MCF 10A (cell line): ENCODE measurements around the gene ZNF771. TPM values are rescaled to one million over a fixed set of nuclear protein-coding genes. Genes with fewer than 3 reads are reported as not detected.

Experiments used
- BruUV-seq: library from RNA; stranded (reverse); fragments of 400-500 nt; replicated peaks from 2 replicates; lab custom pipeline; 2021; lab: Mats Ljungman, UMichigan
- CTCF ChIA-PET: fragments of 300-600 bp; sonication (Branson Sonifier 250); formaldehyde crosslinking; extraction: SDS; loops from one replicate; lab custom pipeline; 2021; ENCODE audit warnings: antibody characterized with exemption, inconsistent platforms; lab: Yijun Ruan, JAX
- POLR2A ChIA-PET: fragments of 300-600, 350-650 bp; sonication (Branson Sonifier 250); formaldehyde crosslinking; extraction: SDS; loops from one replicate; lab custom pipeline; 2020; ENCODE audit warnings: antibody characterized with exemption, inconsistent platforms; lab: Yijun Ruan, JAX
- DNase-seq: peaks from one replicate; pipeline ENCODE4 v3.0.0-alpha.2; 2018; ENCODE audit not compliant: unreplicated experiment
- H3K27ac Mint-ChIP-seq: one replicate; pipeline ENCODE4 v1.8.0; 2022; ENCODE audit warnings: mild to moderate bottlenecking, low read depth, mixed read lengths; ENCODE audit not compliant: unreplicated experiment
- H3K27me3 Mint-ChIP-seq: one replicate; pipeline ENCODE4 v1.8.0; 2022; ENCODE audit warnings: mixed read lengths; ENCODE audit not compliant: insufficient read depth, unreplicated experiment
- H3K36me3 Mint-ChIP-seq: one replicate; pipeline ENCODE4 v1.8.0; 2022; ENCODE audit warnings: mild to moderate bottlenecking, moderate library complexity, mixed read lengths; ENCODE audit not compliant: insufficient read depth, unreplicated experiment
- H3K4me1 Mint-ChIP-seq: one replicate; pipeline ENCODE4 v1.8.0; 2022; ENCODE audit warnings: mixed read lengths; ENCODE audit not compliant: insufficient read depth, unreplicated experiment
- H3K4me3 Mint-ChIP-seq: one replicate; pipeline ENCODE4 v1.8.0; 2022; ENCODE audit warnings: mild to moderate bottlenecking, moderate library complexity, mixed read lengths; ENCODE audit not compliant: unreplicated experiment
- H3K9me3 Mint-ChIP-seq: one replicate; pipeline ENCODE4 v1.8.0; 2022; ENCODE audit warnings: mixed read lengths; ENCODE audit not compliant: unreplicated experiment
- intact Hi-C: fragments of 100-400 bp; cut with micrococcal nuclease; formaldehyde crosslinking; loops from 2 replicates; pipeline ENCODE4 v1.14.1; 2022
- total RNA-seq: library from RNA; stranded (reverse); gene quantifications from 2 replicates; pipeline ENCODE4 v1.2.3, GENCODE V29; 2022
- TF ChIP-seq, protein P1 (sequence below): fragments of 200-600 bp; IDR thresholded peaks from one replicate; pipeline ENCODE4 v1.8.0; 2022; ENCODE audit warnings: antibody characterized with exemption, mild to moderate bottlenecking; ENCODE audit not compliant: unreplicated experiment

ZNF771 gene
- total RNA-seq, 1 experiment from 2014 or later: 8.3 TPM

GRCh38 chr16:30406795-30407101 lies 658 bp upstream of the ZNF771 start:
- TF ChIP-seq, protein P1, sequence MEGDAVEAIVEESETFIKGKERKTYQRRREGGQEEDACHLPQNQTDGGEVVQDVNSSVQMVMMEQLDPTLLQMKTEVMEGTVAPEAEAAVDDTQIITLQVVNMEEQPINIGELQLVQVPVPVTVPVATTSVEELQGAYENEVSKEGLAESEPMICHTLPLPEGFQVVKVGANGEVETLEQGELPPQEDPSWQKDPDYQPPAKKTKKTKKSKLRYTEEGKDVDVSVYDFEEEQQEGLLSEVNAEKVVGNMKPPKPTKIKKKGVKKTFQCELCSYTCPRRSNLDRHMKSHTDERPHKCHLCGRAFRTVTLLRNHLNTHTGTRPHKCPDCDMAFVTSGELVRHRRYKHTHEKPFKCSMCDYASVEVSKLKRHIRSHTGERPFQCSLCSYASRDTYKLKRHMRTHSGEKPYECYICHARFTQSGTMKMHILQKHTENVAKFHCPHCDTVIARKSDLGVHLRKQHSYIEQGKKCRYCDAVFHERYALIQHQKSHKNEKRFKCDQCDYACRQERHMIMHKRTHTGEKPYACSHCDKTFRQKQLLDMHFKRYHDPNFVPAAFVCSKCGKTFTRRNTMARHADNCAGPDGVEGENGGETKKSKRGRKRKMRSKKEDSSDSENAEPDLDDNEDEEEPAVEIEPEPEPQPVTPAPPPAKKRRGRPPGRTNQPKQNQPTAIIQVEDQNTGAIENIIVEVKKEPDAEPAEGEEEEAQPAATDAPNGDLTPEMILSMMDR: no peak
- Mint-ChIP-seq H3K4me1 (peaks cover 15% of the 10 kb centered on the region), H3K9me3 (no peaks in the 10 kb centered on the region), H3K36me3 (peaks cover 10% of the 10 kb centered on the region), H3K27me3 (peaks cover 11% of the 10 kb centered on the region), H3K4me3 (peak overlapping the region; percentile 81), H3K27ac (peak overlapping the region; percentile 33)
- DNase-seq: no peak
- no TSS peak for BruUV-seq
- CTCF ChIA-PET: interaction anchor here (0.6 to 1.4 kb wide), 5 partner anchors 12 to 223 kb away, joined by 3 to 8 read pairs (median 6); partner anchors contain the start of gene ZNF48
- intact Hi-C loops: loop anchor here (5.0 to 10.0 kb wide), 2 partner anchors 284 to 312 kb away; partner anchors contain the start of genes MAPK3, TBX6 and YPEL3
- POLR2A ChIA-PET: interaction anchor here (0.5 to 6.0 kb wide), 17 partner anchors 9 to 287 kb away, joined by 3 to 66 read pairs (median 8); partner anchors contain the start of genes DCTPP1, SEPTIN1, TBC1D10B and ZNF48

DNA sequence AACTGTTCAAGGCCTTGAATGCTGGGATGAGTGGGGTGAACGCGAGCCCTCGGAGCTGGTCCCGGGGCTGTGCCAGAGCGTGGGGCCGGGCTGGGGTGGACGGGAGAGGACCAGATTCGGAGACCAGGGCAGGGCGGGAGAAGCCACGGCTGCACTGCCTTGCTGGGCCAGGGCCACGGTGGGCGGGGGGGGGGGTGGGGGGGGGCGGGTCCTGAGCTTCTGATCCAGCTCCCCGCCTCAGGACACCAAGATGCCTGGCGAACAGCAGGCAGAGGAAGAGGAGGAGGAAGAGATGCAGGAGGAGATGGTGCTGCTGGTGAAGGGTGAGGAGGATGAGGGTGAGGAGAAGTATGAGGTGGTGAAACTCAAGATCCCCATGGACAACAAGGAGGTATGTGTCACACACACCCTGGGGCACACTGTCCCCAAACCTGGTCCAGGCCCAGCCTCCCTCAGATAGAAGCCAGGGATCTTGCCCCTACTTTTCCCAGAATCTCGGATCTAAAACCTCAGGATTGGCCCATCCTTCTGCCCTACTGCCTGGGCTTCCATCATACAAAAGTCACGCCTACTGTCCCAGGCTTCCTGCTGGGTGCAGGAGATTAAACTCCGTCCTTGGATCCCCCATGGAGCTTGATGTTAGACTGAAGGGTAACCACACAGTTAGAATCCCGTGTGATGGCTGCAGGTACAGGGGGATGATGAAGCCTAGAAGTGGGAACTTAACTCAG lies 563 bp downstream of the ZNF771 start:
- H3K4me1 Mint-ChIP-seq: peaks cover 21% of the 10 kb centered on the region

GRCh38 chr16:30409125-30410060 lies 2.0 kb downstream of the ZNF771 start:
- no TSS peak for BruUV-seq
- H3K4me1 Mint-ChIP-seq: peaks cover 21% of the 10 kb centered on the region
- H3K9me3 Mint-ChIP-seq: no peaks in the 10 kb centered on the region
- H3K27ac Mint-ChIP-seq: no peak overlapping the region
- H3K36me3 Mint-ChIP-seq: peaks cover 28% of the 10 kb centered on the region
- no peak overlapping the region for H3K4me3 Mint-ChIP-seq
- peak; percentile 91 for DNase-seq
- TF ChIP-seq, protein P1: peak; percentile 93
- CTCF ChIA-PET: interaction anchor here (0.5 to 2.8 kb wide), 32 partner anchors 8 to 378 kb away, joined by 3 to 13 read pairs (median 4); partner anchors contain the start of genes DCTPP1, MYL11, TBX6 and ZNF48
- intact Hi-C loops: loop anchor here (2.0 to 10.0 kb wide), 3 partner anchors 41 to 315 kb away; partner anchors contain the start of genes MAPK3, TBX6 and YPEL3
- POLR2A ChIA-PET: interaction anchor here (0.5 to 6.0 kb wide), 15 partner anchors 8 to 201 kb away, joined by 3 to 66 read pairs (median 3); partner anchors contain the start of genes DCTPP1, ZNF48 and ZNF689
- H3K27me3 Mint-ChIP-seq: peaks cover 3% of the 10 kb centered on the region

More for the DNA sequence above, 563 bp downstream of the ZNF771 start:
- TF ChIP-seq, protein P1: no peak
- POLR2A ChIA-PET: interaction anchor here (0.6 to 6.0 kb wide), 21 partner anchors 8 to 1458 kb away, joined by 3 to 66 read pairs (median 8); partner anchors contain the start of genes ALDOA, DCTPP1, NFATC2IP and SEPTIN1
- intact Hi-C loops: loop anchor here (2.0 to 10.0 kb wide), 3 partner anchors 39 to 313 kb away; partner anchors contain the start of genes MAPK3, TBX6 and YPEL3
- Mint-ChIP-seq H3K9me3 (no peaks in the 10 kb centered on the region), H3K27ac (no peak overlapping the region), H3K27me3 (peaks cover 11% of the 10 kb centered on the region), H3K4me3 (peak overlapping the region; percentile 81), H3K36me3 (peaks cover 17% of the 10 kb centered on the region)
- CTCF ChIA-PET: interaction anchor here (0.6 to 2.8 kb wide), 12 partner anchors 9 to 751 kb away, joined by 3 to 13 read pairs (median 4); partner anchors contain the start of genes CD2BP2 and ZNF48
- DNase-seq: peak; percentile 16
- BruUV-seq: TSS peak; percentile 44
